A204.1 (cell line): ENCODE measurements around the gene BSCL2.
"Not testable (repeated sequence)": the region's sequence is repeated elsewhere in the genome, so short reads cannot be mapped to it uniquely, and the experiment has no call there.

Source experiments
- FAIRE-seq: peaks from 2 replicates; lab custom pipeline; 2012; peaks lifted over from hg19 to GRCh38; lab: Jason Lieb, UNC

The BSCL2 gene

DNA sequence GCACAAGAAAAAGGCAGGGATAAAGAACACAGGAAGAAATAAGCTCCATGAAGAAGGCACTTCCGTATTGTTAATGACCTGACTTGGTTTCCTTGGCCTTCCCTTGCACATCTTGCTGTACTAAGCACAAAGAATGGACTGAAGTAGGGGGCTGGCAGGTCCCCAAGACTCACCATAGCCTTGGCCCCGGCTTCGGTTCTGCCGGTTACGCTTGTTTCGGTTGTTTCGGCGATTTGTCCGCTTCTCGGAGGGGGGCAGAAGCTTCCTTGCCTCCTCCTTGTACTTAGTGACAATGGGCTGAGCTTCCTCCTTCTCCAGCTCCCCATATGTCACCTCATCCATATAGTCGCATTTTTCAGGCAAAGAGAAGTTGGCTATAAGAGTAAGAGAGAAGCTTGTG lies 9.6 kb upstream of the BSCL2 start:
- no peak for FAIRE-seq

GRCh38 chr11:62716206-62716605 lies 9.0 kb upstream of the BSCL2 start:
- FAIRE-seq, result no peak

GRCh38 chr11:62715150-62716130 lies 8.2 kb upstream of the BSCL2 start:
- FAIRE-seq, result no peak

DNA sequence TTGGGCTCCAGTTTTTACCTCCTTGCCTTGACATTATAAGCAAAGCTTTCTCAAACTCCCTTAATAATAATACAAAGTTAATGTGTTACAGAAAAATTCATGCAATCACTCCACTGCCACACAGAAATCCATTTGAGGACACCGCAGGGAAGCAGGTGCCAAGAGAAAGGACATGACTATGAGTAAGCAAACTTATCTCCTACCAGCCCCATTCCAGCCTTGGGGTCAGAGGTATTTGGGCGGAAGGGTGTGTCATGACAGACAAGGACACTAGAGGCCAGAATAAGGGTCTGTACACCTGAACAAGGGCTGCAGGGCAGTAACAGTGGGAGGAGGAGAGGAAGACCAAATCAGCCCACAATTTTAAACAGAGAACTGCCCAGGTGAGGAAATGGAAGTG lies 6.1 kb upstream of the BSCL2 start:
- FAIRE-seq, result no peak

GRCh38 chr11:62712861-62713260 lies 5.6 kb upstream of the BSCL2 start:
- no peak for FAIRE-seq

- no peak for FAIRE-seq
Measured at GRCh38 chr11:62712276-62712812, 5.1 kb upstream of the BSCL2 start.

GRCh38 chr11:62710001-62710345 lies 2.7 kb upstream of the BSCL2 start:
- FAIRE-seq, result no peak

DNA sequence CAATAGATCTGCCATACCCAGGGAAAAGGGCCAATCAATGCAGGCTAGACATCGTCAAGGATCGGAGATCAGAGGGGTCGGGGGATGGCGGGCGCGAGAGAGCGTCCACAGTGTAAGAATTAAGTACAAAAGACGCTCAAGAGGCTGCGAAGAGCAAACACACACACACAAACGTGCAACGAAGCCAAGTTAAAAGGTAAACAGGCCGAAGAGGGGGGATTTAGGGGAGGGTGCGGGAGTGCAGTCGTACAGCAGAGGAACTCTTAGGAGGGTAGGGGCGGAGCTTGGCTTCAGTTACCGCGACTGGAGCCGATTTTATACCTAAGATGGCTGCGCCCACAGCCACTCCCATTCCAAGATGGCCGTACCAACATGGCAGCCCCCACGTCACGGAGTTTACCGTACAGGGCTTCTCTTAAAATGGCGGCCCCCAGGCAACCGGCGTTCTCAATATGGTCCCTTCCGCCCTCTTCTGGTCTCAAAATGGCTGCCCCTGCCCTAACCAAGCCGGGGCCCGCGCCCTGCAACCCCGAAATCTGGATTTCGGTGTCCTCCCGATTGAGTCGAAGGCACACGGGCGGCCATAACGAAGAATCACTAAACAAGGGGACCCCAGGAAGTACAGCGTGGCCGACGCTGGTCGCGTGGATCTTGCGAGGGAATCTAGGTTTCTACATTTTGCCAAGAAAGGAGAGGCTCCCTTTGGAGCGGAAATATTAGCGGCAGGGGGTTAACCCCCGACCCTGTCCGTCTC lies 2.2 kb upstream of the BSCL2 start:
- FAIRE-seq, result peak; percentile 91

DNA sequence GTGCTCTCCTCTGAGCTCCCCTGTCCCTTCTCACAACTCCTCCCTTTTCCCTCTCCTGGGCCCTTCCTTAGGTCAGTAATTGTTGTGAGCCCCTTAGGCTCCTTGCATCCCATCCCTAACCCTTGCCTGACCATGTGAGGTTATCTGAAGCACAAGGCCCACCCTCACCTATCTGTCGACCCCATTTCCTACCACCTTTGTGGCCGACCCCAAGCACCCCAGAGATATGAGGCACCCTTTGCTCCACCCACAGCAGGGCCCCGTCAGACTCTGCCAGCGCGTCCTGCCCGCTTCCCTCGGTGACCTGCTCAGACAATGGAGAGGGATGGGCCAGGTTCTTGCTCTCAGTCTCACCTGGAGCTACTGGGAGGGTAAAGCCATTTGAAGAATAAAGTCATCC lies 1.6 kb upstream of the BSCL2 start:
- FAIRE-seq, result no peak

DNA sequence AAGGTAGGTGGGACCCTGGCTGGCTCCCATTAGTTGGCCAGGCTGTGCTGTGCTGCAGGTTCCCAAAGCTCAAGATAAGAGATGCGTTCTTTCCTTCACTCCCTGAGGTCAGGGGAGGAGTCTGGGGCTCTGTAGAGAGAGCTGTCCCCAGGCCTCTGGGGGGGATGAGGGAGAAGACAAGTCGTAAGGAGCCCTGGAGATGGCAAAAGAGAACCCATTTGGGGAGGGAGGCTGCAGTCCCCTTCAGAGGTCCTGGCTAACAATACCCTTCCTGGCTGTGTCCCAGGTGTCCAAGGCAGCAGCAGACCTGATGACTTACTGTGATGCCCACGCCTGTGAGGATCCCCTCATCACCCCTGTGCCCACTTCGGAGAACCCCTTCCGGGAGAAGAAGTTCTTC lies 1.2 kb upstream of the BSCL2 start:
- no peak for FAIRE-seq

DNA sequence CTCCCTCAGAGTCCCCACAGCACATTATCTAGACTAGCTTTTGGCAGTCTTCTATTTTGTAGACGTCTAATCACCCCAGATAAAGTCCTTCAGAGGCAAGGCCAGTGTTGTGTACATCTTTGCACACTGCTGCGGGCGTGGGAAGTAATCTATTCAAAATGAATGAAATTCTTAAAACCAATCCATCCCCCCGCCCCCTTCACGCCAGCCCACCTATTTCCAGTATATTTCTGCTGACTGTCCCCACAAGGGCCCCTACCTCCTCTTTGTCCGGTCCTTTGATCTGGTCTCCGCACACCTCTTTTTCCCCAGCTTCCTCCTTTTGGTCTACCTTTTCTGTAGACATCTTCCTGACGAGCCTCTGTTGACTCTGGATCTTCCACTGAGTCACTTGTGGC lies 375 bp downstream of the BSCL2 start:
- FAIRE-seq, result no peak

DNA sequence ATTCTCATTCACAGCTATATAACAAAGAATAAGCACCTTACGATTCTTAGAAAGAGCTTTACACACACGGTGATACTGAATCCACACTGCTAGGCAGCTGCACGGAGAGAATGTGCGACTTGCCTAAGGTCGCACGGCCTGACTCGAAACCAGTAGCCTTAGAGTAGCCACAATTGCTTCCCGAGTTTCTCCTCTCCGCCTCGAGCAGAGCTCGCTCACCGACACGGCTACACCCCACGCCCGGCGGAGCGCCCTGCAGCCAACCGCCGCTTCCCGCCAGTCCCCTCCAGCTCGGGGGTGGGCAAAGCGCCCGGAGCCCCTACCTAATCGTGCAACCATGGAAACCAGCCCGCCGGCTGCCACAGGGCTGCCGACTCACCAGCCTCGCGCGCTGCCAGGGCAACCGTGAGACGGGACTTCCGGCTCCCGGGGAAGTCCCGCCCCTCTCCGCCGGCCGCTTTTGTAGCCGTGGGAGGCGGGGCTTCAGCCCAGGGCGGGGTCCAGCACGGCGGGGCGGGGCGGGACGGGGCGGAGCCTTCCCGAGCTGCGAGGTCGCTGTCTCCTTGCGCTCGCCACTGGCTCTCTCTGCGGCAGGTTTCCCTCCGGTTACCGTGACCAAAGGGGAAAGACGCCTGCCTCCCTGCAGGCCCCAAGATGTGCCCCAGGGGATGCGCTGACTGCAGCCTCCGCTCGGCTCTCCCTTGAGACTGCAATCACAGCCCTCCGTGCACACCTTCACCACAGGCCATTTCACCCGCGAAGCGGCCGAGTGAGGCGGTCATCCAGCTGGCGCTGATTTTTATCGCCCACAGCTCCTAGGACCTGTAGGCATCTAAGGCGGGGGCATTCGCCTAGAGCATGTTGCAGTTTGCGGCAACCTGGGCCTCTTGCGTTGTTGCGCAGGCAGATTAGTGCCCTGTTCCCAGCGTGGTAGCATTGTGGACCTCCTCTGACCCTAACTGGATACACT lies 1.1 kb downstream of the BSCL2 start:
- no peak for FAIRE-seq

DNA sequence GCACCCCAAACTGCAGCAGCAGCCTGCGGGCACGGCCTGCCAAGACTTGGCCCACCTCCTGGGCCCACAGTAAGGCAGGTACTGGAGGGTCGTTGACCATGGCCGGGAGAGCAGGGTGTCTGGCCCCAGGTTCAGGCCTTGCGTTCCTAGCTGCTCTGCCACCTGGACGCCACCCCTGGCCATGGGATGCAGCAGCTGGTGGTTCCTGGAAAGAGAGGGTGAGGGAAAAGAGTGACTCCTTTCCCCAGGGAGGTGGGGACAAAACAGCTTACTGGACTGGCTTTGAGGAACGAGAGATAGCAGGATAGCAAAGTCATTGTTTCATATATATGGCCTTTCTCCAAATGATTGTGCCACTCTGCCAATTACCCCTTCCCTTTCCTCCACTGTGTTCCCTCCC lies 1.8 kb downstream of the BSCL2 start:
- FAIRE-seq, result no peak

DNA sequence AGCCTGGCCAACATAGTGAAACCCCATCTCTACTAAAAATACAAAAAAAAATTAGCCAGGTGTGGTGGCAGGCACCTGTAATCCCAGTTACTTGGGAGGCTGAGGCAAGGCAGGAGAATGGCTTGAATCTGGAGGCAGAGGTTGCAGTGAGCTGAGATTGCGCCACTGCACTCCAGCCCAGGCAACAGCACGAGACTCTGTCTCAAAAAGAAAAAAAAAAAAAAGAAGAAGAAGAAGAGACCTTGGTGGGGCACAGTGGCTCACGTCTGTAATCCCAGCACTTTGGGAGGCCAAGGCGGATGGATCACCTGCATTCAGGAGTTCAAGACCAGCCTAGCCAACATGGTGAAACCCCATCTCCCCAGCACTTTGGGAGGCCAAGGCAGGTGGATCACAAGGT lies 3.3 kb downstream of the BSCL2 start:
- FAIRE-seq, result not testable (repeated sequence)

DNA sequence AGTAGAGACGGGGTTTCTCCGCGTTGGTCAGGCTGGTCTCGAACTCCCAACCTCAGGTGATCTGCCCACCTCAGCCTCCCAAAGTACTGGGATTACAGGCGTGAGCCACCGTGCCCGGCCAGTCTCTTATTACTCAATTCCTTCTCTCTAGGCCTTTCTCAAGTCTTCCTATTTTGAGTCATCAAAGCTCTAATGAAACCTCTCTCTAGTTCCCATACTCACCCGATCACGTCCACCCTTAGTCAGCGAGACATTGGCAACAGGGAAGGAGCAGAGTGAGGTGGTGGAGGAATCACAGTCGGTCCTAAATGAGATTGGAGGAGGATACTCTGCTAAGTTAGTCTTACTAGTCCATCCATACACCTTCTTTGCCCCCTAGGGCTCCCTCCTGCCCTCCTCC lies 5.0 kb downstream of the BSCL2 start:
- no peak for FAIRE-seq

GRCh38 chr11:62694455-62695167 lies 12.6 kb downstream of the BSCL2 start:
- no peak for FAIRE-seq

DNA sequence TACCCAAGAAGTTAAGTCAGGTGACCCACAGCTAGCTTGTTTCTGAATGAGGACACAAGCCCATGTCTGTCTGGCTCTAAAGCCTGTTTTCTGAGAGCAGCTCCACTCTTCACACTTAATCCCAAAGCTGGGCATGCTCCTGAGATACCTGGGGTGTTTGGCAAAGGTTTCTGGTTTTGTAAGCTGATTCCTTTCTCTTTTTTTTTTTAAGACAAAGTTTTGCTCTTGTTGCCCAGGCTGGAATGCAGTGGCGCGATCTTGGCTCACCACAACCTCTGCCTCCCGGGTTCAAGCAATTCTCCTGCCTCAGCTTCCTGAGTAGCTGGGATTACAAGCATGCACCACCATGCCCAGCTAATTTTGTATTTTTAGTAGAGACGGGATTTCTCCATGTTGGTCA lies 13.6 kb downstream of the BSCL2 start:
- not testable (repeated sequence) for FAIRE-seq

GRCh38 chr11:62689421-62690183 lies 17.6 kb downstream of the BSCL2 start, which contains the start of gene LRRN4CL:
LRRN4CL (minus strand) TSS chr11:62689530; CDS start chr11:62688508, 1,022 bp downstream.
- FAIRE-seq, result no peak

DNA sequence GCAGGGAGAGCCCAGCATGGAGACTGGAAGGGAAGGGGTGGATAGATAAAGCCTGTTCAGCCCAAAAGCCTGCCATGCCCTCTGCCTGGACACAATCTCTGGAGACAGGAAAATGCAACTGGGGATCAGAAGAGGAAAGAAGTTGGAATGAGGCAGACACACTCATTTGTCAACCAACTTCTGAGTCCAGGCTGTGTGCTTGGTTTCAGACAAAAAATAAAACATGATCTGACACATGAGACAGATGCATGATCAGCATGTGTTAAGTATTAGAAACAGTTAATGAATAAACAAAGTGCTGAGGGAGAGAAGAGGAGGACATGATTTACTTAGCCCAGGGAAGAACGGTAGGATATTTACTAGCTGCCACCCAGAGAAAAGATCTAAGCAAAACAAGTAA lies 18.7 kb downstream of the BSCL2 start:
- FAIRE-seq, result no peak
